ENCODE data around the gene CACNA2D3.

CACNA2D3 gene

DNA sequence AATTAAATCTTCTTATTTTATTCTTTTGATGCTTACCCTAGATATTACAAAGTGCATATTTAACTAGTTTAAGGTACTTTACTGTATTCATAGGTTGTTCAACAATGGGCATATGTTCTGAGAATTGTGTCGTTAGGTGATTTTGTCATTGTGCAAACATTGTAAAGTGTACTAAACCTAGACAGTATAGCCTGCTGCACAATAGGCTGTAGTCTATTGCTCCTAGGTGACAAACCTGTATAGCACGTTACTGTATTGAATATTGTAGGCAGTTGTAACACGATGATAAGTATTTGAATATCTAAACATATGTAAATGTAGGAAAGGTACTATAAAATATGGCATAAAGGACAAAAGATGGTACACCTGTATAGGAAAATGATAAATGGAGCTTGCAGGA, 100.7 kb downstream of the CACNA2D3 start:
- DNase-seq: no peak

DNA sequence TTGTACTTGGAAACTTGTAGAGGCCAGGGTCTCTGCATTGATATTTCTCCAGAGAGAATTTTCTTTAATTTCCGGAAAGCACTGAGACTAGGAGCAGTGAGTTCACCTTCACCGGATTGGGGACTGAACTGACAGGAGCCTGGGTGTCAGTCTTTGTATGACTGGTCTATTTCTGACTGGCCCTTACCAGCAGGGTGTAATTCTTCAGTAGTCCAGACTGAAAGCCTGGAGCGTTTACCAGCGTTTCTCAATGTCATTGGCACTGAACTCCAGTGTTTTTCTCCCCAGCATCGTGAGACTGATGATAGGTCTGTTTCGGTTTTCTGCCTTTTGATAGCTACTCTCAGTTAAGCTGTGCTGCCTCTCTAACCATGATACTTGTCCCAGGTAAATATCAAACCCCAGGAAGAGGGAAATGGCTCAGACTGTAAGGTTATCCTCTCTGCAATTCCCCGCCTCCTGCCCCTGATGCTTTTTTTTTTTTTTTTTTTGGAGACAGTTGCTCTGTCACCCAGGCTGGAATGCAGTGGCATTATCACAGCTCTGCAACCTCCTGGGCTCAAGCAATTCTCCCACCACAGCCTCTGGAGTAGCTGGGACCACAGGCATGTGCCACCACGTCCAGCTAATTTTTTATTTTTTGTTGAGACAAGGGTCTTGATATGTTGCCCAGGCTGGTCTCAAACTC, 103.6 kb downstream of the CACNA2D3 start:
- DNase-seq: no peak

DNA sequence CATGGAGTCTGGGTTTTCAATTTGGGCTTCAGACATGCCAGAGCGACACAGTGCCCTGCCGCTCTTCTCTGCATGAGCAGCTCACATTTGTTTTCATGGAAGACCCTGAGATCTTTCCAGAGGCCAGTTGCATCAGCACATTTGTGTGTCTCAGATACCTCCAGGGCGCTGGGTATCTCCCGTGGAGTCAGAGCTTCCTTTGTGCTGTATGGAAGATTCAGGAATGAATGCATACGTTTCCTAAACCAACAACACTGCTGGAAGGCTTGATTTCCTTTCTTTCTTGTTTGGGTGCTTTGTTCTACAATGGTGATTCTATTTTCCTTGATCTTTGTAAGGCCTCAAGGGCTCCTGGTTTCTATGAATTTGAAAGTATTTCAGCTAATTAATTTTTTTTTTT, 106.5 kb downstream of the CACNA2D3 start:
- DNase-seq: no peak

DNA sequence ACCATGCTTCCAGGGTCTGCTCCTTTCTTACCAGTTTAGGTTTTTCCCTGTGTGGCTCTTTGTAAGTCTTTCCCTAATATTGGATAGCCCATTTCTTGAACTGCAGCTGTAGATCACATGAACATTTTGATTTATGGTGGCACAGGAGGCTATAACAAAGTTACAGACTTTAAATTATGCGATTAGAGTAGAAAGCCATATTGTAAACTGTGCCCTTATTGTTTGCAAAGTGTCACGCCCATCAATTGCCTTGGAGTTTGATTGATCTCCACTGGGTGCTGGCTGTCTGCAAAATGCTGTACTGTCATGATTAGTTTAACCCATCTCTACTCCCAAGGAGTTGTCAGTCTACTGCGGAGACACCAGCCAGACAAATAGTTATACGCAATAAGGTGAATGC, 110.3 kb downstream of the CACNA2D3 start:
- DNase-seq: no peak

DNA sequence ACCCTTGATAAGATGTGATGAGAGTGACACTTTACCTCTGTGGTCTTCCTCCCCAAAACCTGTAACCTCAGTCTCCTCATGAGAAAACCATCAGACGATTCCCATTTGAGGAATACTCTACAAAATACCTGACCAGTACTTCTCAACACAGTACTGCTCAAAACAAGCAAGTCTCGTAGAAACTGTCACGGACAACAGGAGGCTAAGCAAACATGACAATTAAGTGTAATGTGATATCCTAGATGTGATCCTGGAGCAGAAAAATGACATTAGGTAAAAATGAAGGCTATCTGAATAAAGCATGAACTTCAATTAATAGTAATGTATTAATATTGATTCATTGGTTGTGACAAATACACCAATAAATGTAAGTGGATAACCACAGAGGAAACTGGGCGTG, 113.6 kb downstream of the CACNA2D3 start:
- no peak for DNase-seq

DNA sequence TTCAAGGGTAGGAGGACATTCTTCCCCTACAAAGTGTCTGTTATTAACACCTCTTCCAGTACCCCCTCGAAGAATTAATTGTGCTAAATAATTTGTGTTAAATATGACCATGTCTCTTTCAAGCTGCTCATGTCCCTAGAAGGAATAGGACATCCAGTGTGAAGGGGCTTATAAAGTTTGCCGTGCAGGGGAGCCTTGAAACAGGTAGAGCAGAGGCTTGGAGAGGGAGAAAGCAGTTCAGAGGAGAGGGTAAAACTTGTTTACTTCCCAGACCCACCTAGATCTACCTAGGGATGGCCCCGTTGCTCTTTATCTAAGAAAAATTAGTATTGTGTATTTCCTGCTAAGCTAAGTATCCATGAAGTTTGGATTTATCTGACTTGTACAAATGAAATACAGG, 114.8 kb downstream of the CACNA2D3 start:
- DNase-seq: no peak

DNA sequence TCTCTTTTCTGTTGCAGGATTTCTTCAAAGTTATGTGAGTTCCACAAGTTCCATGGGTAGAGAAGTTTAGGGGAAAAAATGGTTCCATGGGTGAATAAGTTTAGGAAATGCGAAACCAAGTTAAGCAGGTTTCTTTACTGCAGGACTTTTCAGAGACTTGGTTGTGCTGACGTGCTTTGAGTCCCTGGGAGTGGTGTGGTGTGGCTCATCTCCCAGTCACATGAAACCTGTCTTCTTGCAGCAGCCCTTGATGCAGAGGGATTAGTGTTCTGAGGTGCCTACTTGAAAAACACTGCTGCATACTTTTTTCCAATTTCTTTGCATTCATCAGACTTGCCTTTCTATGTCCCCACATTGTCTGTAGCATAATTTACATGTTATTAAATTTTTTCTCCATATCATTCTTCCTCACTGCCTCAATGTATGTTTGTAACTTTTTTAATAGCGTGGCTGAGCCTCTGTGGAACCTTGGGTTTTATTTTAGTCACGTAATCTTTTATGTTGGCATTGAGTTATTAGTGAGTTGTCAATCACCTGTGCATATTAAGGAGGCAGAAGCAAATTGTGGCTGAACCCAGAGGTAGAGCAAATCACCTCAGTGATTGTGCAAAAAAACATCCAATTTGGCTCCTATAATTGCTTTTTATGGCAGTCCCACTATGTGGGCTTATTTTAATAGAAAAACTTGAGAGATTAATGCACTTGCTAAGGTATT, 115.6 kb downstream of the CACNA2D3 start:
- DNase-seq: no peak

DNA sequence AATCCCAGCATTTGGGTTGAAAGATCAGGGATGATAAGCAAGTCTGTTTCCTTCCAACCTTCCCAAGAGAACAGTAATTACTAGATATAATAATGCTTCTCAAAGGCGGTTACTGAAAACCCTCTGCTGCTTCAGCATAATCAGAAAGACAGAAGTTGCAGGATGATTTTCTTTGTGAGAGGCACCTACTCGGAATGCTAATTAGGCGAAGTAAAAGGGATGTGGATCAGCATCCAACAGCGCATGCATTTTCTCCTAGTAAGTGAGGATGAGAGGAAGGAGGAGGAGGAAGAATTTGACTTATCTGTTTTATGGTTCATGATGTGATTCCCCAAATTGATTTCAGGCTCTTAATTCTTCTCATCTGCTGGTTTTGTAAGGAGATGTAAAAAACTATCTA, 118.0 kb downstream of the CACNA2D3 start:
- no peak for DNase-seq

DNA sequence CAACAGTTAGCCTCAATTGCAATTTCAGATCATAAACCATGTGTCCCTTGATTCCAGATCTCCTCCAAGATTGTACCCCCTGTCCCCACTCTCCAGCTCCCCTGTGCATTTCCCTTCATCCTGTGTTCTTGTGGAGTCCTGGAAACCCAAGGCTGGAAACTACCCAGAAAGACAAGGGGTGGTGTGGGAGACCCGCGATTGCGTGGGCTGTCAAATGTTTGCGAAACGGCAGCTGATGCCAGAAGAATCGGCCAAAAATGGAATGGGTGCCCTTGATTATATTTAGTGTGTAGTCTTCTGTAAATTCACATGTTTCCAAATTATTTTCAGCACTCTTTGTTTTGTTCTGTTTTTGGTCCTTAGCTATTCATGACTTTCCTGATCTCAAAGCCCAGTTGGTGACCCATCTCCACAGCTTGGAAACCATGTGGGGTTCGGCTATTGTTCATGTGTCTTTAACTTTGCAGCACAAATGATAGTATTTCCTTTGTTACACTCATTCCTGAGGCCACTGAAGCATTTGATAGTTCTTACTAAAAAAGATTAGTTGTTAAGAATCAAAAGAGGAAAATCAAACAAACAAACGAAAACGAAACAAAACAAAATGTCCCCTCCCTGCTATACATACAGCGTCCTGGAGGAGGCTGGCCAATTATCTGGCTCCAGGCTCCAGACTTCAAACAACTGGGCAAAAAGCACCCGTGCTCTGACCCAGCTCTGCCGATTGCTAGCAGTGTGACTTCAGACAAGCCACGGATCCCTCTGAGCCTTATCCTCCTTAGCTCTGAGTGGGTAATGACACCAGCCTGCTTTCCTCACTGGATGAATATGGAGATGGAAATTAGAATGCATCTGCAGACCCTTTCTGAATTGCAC, 120.9 kb downstream of the CACNA2D3 start:
- DNase-seq: no peak

DNA sequence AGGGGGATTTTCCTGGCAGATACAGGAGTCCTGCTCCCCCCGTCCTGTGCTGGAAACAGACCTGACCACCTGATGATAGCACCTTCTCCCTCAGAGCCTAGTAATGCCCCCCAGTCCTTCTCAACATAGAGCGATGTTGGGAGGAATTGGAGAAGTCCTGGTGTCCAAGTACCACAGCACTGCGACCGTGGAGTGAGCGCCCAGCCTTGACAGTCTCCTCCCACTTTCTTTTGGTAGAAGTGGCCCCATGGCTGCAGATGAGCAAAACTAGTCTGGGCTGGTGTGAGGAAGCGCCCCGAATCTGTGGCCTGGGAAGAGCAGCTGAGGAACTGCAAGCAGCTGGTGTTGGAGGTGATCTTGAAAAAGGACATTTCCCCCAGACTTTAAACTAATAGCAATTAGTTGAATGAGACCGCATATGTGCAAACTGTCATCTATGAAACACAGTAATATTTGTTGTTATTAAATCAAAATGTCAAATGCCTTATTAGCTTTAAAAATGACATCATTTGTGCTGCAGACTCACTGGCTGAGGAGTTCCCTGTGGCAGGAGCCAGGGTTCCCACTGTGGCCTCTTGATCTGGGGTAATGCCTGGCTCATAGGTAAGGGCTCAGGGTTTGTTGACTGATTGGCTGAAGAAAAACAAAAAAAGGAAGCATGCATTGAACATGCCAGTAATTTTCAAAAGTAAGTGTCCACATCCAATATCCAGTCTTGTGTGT, 121.8 kb downstream of the CACNA2D3 start:
- DNase-seq: no peak

DNA sequence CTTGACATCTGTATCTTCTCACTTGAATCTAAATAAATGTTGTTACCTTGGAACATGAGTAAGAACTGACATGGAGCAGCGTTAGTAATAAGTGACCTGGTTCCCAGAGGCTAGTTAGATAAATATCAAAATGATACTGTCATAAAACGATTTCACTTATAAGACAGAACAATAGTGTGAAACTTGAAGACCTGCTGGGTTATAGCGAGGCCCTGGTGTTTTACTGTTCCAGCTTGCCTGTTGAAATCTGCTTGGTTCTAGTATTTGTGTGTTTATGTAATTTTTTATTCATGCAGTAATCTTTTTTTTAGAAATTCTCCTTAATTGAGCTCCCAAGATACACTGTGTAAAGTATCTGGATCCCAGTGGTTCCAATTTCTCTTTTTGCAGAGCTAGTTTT, 129.4 kb downstream of the CACNA2D3 start:
- no peak for DNase-seq

DNA sequence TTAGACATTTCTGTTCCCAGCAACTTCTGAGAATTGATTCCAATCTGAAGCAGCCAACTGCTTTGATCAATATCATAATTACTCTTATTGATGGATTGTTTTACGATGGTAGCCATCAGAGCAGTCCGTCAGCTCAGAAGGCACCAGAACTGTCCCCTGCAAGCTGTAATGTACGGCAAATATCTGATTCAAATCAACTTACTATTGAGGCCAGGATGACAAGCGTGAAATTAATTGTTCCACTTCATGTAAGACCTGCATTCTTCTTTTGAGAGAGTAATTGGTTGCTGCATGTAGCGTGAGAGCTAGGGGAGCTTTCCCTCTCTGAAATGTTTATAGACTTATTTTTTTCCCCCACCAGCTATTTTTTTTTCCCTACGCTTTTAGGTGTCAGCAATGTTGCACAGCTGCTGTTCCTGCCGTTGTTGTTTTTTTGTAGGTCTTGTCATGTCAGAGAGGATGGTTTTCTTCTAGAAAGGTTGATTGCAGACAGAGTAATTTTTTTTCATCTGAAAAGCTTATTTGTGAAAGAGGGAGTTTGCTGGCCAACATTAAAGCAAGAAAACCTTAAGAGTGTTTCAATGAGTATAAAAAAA, 134.9 kb downstream of the CACNA2D3 start:
- DNase-seq: no peak

DNA sequence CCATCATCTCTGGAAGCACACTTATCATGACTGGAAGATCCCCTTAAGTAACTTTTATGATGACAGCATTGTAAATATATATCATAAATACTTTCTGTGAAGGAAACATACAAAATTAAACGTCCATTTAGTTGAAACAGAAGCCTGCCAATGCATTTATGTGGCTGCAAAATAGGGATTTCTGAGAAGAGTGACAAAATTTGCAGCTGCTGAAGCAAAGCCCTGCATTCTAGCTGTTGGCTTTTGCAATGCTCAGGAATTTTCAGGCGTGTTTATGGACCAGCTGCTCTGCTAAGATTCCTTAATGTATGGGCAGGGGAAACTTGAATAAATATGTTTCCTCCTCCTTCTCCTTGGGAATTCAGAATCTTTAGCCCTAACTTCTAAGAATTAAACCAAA, 137.3 kb downstream of the CACNA2D3 start:
- no peak for DNase-seq

DNA sequence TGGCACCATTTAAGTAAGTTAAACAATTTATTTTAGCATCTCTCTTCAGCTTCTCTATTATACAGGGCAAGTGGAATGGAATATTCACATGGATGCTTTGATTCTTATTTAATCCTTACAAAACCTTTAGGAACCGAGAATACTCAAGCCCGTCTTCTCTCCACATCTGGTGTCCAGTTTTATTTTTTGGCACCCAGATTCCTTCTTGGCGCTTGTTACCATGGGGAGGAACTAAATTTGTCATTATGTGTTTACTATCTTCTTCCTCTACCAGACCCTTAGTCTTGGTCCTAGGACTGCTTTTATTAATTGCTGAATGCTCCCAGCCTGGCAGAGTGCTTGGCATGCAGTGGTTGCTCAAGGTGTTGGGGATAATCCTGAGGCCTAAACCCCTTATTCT, 138.8 kb downstream of the CACNA2D3 start:
- no peak for DNase-seq

DNA sequence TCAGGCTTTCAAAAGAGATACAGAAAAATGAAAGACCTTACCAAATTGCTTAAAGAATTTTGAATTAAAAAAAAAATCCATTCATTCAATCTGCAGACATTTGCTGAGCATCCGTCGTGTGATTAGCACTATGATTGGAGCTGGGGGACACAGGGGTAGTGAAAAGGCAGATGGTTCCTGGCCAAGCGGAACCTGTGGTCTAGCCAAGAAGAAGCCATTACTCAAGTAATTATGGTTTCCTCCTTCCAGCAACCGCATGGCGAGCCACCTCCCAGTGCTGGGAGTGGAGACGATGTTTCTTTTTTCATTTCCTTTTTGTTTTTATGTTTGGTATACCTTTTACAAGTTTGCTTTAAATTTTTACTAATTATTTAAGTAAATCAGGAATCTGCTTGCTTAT, 140.2 kb downstream of the CACNA2D3 start:
- no peak for DNase-seq

DNA sequence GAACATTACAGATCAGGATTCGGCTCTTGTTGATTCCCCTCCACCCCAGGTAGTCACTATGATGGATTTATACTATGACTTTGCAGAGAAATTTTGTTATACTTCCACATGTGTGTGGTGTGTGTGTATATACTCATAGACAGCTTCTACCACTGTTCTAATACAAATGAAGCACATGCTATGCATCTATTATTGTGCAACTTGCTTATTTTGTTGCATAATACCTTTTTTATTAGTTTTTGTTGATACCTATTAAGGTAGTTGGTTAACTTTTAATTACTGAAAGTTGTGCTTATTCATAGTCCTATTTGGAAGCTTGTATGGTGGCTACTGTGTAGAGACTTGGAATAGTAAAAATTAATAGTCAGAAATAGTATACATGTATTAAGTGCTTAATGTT, 140.6 kb downstream of the CACNA2D3 start:
- no peak for DNase-seq

DNA sequence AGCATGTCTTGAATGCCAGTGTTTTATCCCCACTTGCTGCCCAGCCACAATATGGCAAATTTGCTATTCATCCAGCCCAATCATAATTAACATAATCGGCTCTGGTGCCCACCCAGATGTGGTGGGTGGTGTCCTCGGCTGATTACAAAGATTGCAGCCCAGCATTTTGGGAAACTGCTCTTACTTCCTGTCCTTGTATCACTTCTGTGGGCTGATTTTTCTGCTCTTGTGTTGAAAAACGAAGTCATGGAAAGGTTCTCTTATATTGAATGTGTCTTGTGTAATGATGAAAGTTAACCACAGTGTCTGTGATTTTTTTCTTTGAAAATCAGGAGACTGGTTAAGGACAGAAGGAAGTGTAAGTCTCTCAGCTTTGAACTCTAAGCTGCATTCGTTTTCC, 141.7 kb downstream of the CACNA2D3 start:
- DNase-seq: no peak

DNA sequence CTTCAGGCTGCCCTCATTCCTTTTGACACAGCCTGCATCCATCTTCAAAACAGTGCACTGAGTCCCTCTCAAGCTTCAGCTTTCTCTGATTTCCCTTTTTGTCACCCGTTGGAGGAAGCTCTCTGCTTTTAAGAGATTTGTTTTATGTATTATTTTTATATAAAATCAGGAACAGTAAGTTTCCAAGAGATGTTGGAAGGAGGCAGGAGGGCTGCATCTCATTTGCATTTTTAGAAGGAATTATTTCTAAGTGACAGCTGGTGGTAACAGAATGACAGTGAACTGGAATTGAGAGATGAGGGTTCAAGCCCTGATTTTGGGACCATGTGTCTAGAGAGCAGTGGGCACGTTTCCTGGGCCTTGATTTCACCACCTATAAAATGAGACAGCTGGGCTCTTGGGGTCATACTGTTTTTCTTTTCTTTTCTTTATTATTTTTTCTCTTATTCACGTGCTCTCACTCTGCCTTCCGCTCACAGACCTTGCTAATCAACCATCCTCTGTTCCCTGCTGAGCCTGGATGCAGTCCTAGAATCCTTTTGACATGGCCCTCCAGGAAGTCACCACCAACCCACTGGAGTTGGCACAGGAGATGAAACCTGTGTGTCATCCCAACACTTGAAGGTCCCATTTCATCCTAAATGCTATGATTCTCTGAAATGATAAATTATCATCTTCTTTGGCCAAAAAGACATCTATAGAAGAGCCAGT, 148.6 kb downstream of the CACNA2D3 start:
- no peak for DNase-seq

DNA sequence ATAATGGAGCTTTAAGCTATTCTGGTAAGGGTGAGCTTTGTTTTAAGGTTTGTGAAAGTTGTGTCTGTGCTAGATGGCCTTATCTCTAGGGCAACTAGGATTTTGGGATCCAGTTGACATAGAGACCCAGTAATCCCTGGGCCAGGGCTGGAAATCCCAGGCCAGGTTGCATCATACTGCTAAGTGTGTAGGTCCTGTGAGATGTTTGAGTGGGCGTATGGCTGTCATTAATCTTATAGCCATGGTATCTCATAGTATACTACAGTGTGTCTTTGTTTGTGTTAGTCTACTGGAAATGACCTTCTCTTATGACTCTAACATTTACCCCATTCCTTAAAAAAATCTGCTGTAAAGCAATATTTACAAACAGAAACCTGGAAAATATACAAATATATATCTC, 151.4 kb downstream of the CACNA2D3 start:
- DNase-seq: no peak

DNA sequence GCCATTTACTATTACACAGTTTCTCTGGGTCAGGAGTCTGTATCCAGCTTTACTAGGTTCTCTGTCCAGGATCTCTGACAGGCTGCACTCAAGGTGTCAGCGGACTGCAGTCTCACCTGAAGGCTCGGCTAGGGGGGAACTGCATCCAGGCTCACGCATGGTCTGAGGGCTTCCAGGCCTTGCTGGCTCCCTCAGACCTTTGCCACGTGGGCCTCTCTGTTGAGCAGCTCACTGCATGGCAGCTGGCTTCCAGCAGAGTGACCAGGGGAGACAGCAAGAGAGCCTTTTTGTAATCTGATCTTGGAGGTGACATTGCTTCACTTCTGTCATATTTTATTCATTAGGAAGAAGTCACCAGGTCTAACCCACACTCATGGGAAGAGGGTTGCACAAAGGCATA, 152.3 kb downstream of the CACNA2D3 start:
- no peak for DNase-seq

DNA sequence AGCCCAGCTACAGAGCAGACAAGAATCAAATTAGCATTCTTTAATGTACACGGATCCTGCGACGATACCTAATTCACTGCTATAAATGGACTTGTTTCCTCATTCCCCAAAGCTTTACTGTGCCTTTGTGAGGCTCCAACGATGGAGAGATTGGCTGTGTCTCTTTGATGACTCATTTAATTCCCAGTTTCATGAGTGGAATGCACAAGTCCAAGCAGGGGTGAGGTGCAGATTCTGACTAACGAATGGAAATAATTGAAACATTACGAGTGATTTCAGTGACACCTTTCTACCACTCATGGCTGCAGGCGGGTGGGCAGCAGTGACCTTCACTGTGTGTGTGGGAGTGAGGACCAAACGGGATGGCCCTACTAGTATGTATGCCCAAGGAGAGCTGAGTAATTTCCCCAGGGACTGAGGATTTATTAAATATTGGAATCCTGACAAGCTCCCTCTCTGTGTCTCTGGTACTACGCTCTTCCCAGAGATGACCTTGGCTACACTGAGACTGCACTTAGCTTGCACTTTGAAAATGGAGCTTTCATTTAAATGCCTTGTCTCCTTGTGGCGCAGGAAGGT, 156.7 kb downstream of the CACNA2D3 start:
- no peak for DNase-seq

DNA sequence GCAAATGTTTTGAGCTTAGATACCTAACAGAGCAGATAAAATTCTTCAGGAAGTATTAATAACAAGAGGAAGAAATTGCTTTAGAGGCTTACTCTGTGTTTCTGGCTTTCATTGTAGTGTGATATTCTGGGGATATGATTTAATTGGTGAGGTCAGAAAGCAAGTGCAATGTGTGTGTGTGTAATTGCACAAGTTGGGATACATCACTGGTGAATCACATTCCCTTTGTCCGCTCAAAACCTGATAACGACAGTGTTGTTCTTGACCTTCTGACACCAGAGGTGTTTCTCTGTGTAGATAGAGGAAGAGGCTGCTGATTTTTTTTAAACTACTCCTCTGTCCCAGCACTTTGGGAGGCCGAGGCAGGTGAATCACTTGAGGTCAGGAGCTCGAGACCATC, 161.1 kb downstream of the CACNA2D3 start:
- DNase-seq: no peak
